GM13977 (cell line): Measurements from ENCODE around the gene TBC1D12.

Source experiments
- DNase-seq: peaks from one replicate; pipeline ENCODE4 v3.0.0; 2012; ENCODE audit warnings: low spot score
- CTCF ChIP-seq: IDR thresholded peaks from 2 replicates; pipeline ENCODE4 v1.5.1; 2012; ENCODE audit warnings: mild to moderate bottlenecking, control low read depth; ENCODE audit not compliant: insufficient read depth; ENCODE audit errors: extremely low read depth, missing control alignments
- in situ Hi-C: fragments of 300-500 bp; cut with MboI; formaldehyde crosslinking; loops from one replicate; pipeline ENCODE4 v1.12.0; 2022; ENCODE audit warnings: low sequenced_read_pairs, low pct_unique_long_range_greater_than_20kb, mixed read lengths, inconsistent platforms; ENCODE audit not compliant: unreplicated experiment

TBC1D12 gene

GRCh38 chr10:94416896-94417295 is 14.6 kb downstream of the TBC1D12 start:
- DNase-seq, result no peak
- no peak for TF ChIP-seq CTCF
- in situ Hi-C loops, result no loop called here

- DNase-seq, result no peak
- in situ Hi-C loops, result no loop called here
- TF ChIP-seq CTCF, result no peak
Observed at GRCh38 chr10:94417321-94417720, 15.0 kb downstream of the TBC1D12 start.

GRCh38 chr10:94420516-94420915 is 18.2 kb downstream of the TBC1D12 start:
- in situ Hi-C loops, result no loop called here
- TF ChIP-seq CTCF, result no peak

GRCh38 chr10:94420998-94421528 is 18.7 kb downstream of the TBC1D12 start:
- in situ Hi-C loops, result no loop called here
- no peak for TF ChIP-seq CTCF
- no peak for DNase-seq

More at GRCh38 chr10:94420516-94420915, 18.2 kb downstream of the TBC1D12 start:
- DNase-seq, result no peak

- no peak for DNase-seq
- in situ Hi-C loops, result no loop called here
- TF ChIP-seq CTCF, result no peak
Observed at GRCh38 chr10:94423627-94424026, 21.3 kb downstream of the TBC1D12 start.

- no peak for DNase-seq
- in situ Hi-C loops, result no loop called here
- TF ChIP-seq CTCF, result no peak
Observed at GRCh38 chr10:94424714-94425337, 22.5 kb downstream of the TBC1D12 start.

- TF ChIP-seq CTCF, result no peak
- no peak for DNase-seq
- in situ Hi-C loops, result no loop called here
Observed at GRCh38 chr10:94425942-94426341, 23.6 kb downstream of the TBC1D12 start.
